HCT116 (cell line): ENCODE data around the gene CDH5. TPM values are rescaled to one million over a fixed set of nuclear protein-coding genes. Genes with fewer than 3 reads are reported as not detected.

ENCODE experiments used
- ATAC-seq: fragments of 200-7000 bp; cut with Tn5 transposase; 2 replicates; pipeline ENCODE4 v1.9.1; 2020; ENCODE audit warnings: mild to moderate bottlenecking, moderate library complexity
- BruUV-seq: library from RNA; stranded (reverse); fragments of 400-500 nt; replicated peaks from 2 replicates; lab custom pipeline; 2021; lab: Mats Ljungman, UMichigan
- CTCF ChIA-PET: fragments of 300-600 bp; sonication (Branson Sonifier 250); formaldehyde crosslinking; loops from one replicate; lab custom pipeline; 2021; ENCODE audit warnings: antibody characterized with exemption; lab: Charles Lee
- POLR2A ChIA-PET: fragments of 300-600, 350-600 bp; sonication (Branson Sonifier 250); formaldehyde crosslinking; loops from one replicate; lab custom pipeline; 2021; ENCODE audit warnings: antibody characterized with exemption; lab: Charles Lee
- RAD21 ChIA-PET, 2 experiments: fragments of 300-600 bp; sonication (Branson Sonifier 250); formaldehyde crosslinking; loops; one replicate each; lab custom pipeline; 2023; ENCODE audit warnings: low total read pairs in 2 of 2; ENCODE audit not compliant: uncharacterized antibody in 2 of 2, unreplicated experiment in 2 of 2, low non-redundant PET in 1 of 2; lab: Charles Lee
- DNase-seq: peaks from one replicate; pipeline ENCODE4 v3.0.0-alpha.2; 2010; ENCODE audit warnings: low read depth, low spot score
- H2AFZ ChIP-seq: fragments of 200-600 bp; shearing (Covaris generic), sonication (generic); 2 replicates; pipeline ENCODE4 v1.6.1; 2017; ENCODE audit warnings: low read depth, mixed run types, mixed read lengths, antibody characterized with exemption, low read length; ENCODE audit not compliant: poor library complexity, severe bottlenecking
- H3K27ac ChIP-seq: 2 replicates; pipeline ENCODE4 v1.5.1; 2012; ENCODE audit warnings: low read depth, low read length
- H3K27me3 ChIP-seq: fragments of 200-600 bp; sonication (generic); 2 replicates; pipeline ENCODE4 v1.6.1; 2016; ENCODE audit warnings: mixed run types, low read length, mixed read lengths; ENCODE audit not compliant: insufficient read depth
- H3K36me3 ChIP-seq, 2 experiments: fragments of 200-500 bp in 1 of 2; fragments of 200-600 bp in 1 of 2; sonication (Bioruptor generic) in 1 of 2; sonication (generic) in 1 of 2; 2 replicates each; pipeline versions ENCODE4 v1.5.1 to v1.6.1; 2014 to 2016; ENCODE audit warnings: low read length in 2 of 2, inconsistent platforms in 1 of 2, mixed read lengths in 1 of 2, mixed run types in 1 of 2; ENCODE audit not compliant: insufficient read depth in 2 of 2, control insufficient read depth in 1 of 2
- H3K4me1 ChIP-seq, 2 experiments: fragments of 200-600 bp in 1 of 2; sonication (generic) in 1 of 2; 2 replicates each; pipeline versions ENCODE4 v1.5.1 to v1.6.1; 2012 to 2017; ENCODE audit warnings: low read length in 2 of 2, inconsistent platforms in 1 of 2, mild to moderate bottlenecking in 1 of 2, mixed read lengths in 1 of 2, mixed run types in 1 of 2, moderate library complexity in 1 of 2; ENCODE audit not compliant: insufficient read depth in 2 of 2, control insufficient read depth in 1 of 2
- H3K4me2 ChIP-seq: fragments of 200-600 bp; sonication (generic); 2 replicates; pipeline ENCODE4 v1.6.1; 2017; ENCODE audit warnings: mixed run types, low read length, mixed read lengths
- H3K4me3 ChIP-seq, 2 experiments: fragments of 200-600 bp in 1 of 2; sonication (generic) in 1 of 2; replicated peaks in 1 of 2; 2 replicates each; pipeline ENCODE4 v1.5.1; 2011 to 2016; ENCODE audit warnings: low read length in 2 of 2, control low read depth in 1 of 2, low read depth in 1 of 2, mild to moderate bottlenecking in 1 of 2, mixed read lengths in 1 of 2, mixed run types in 1 of 2
- H3K79me2 ChIP-seq: fragments of 200-600 bp; sonication (generic); 2 replicates; pipeline ENCODE4 v1.6.1; 2017; ENCODE audit warnings: mild to moderate bottlenecking, mixed run types, low read length, moderate library complexity, mixed read lengths; ENCODE audit not compliant: insufficient read depth
- H3K9ac ChIP-seq: fragments of 200-600 bp; sonication (generic); 2 replicates; pipeline ENCODE4 v1.6.1; 2016; ENCODE audit warnings: low read length, mixed read lengths
- H3K9me2 ChIP-seq: fragments of 200-600 bp; sonication (generic), shearing (Covaris generic); 2 replicates; pipeline ENCODE4 v1.6.1; 2017; ENCODE audit warnings: mixed run types, mild to moderate bottlenecking, moderate library complexity; ENCODE audit not compliant: insufficient read depth
- H3K9me3 ChIP-seq, 2 experiments: fragments of 200-500 bp in 1 of 2; fragments of 200-600 bp in 1 of 2; sonication (Bioruptor generic) in 1 of 2; sonication (generic) in 1 of 2; 2 replicates each; pipeline ENCODE4 v1.6.1; 2014 to 2017; ENCODE audit warnings: low read length in 2 of 2, mixed read lengths in 2 of 2, inconsistent platforms in 1 of 2, low read depth in 1 of 2, mild to moderate bottlenecking in 1 of 2, mixed run types in 1 of 2, moderate library complexity in 1 of 2; ENCODE audit not compliant: control insufficient read depth in 1 of 2, insufficient read depth in 1 of 2
- H4K20me1 ChIP-seq: fragments of 200-600 bp; sonication (generic), shearing (Covaris generic); 2 replicates; pipeline ENCODE4 v1.6.1; 2017; ENCODE audit warnings: mixed run types, mild to moderate bottlenecking, moderate library complexity; ENCODE audit not compliant: insufficient read depth
- ATF3 ChIP-seq: IDR thresholded peaks from 2 replicates; pipeline ENCODE4 v1.6.1; 2012
- CEBPB ChIP-seq: IDR thresholded peaks from 2 replicates; pipeline ENCODE4 v1.6.1; 2012; ENCODE audit warnings: low read depth
- CTCF ChIP-seq, 3 experiments: fragments of 200-600 bp in 1 of 3; sonication (generic) in 1 of 3; IDR thresholded peaks in 2 of 3; conservative IDR thresholded peaks in 1 of 3; 2 replicates each; pipeline ENCODE4 v1.5.1; 2012 to 2017; ENCODE audit warnings: low read depth in 2 of 3, low read length in 2 of 3, antibody characterized with exemption in 1 of 3, borderline replicate concordance in 1 of 3, control low read depth in 1 of 3, mild to moderate bottlenecking in 1 of 3, mixed read lengths in 1 of 3, mixed run types in 1 of 3, moderate library complexity in 1 of 3; ENCODE audit not compliant: insufficient read depth in 1 of 3
- ELF1 ChIP-seq: IDR thresholded peaks from 2 replicates; pipeline ENCODE4 v1.6.1; 2012; ENCODE audit warnings: low read depth, borderline replicate concordance
- EZH2 ChIP-seq: fragments of 200-600 bp; sonication (generic); IDR thresholded peaks from 2 replicates; pipeline ENCODE4 v1.6.1; 2017; ENCODE audit warnings: antibody characterized with exemption, mixed run types
- FOSL1 ChIP-seq: IDR thresholded peaks from 2 replicates; pipeline ENCODE4 v1.6.1; 2012; ENCODE audit warnings: low read depth
- POLR2A ChIP-seq: IDR thresholded peaks from 2 replicates; pipeline ENCODE4 v1.7.0; 2011; ENCODE audit warnings: borderline replicate concordance; ENCODE audit not compliant: insufficient read depth, insufficient read length; ENCODE audit errors: extremely low read depth
- RAD21 ChIP-seq: IDR thresholded peaks from 2 replicates; pipeline ENCODE4 v1.6.1; 2012; ENCODE audit warnings: low read depth, mild to moderate bottlenecking
- SRF ChIP-seq: IDR thresholded peaks from 2 replicates; pipeline ENCODE4 v1.6.1; 2012; ENCODE audit warnings: low read depth
- intact Hi-C: fragments of 100-400 bp; cut with micrococcal nuclease; formaldehyde crosslinking; loops from 2 replicates; pipeline ENCODE4 v1.10.0; 2022
- total RNA-seq: library from RNA; stranded (reverse); gene quantifications from one replicate; pipeline ENCODE4 v1.2.1, GENCODE V29; 2021; ENCODE audit not compliant: unreplicated experiment

The CDH5 gene
- total RNA-seq, 1 experiment from 2014 or later: 0.15 TPM

DNA sequence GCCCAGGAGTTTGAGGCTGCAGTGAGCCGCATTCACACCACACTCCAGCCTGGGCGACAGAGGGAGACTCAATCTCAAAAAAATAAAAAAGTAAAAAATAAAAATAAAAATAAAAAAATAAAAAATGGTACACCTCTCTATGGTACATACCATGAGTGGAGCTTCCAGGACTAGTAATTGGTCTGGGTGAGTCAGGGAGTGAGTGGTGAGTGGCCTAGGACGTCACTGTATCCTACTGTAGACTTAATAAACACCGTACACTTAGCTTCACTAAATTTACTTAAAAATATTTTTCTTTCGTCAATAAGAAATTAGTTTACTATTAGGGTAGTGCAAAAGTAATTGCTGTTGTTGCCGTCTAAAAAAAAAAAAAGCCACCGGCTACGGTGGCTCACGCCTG lies 9.0 kb downstream of the CDH5 start (continued):
- no peak for TF ChIP-seq CTCF (IDR thresholded peaks at IDR 0.05 in 2 of 3, conservative IDR thresholded peaks at IDR 0.05 in 1 of 3; ENCODE audit: borderline replicate concordance in 1 of 3, insufficient read depth in 1 of 3, low read depth in 2 of 3, low read length in 2 of 3)
- TF ChIP-seq FOSL1: no peak
- no peak for TF ChIP-seq EZH2
- TF ChIP-seq CEBPB: no peak
- no peak for TF ChIP-seq POLR2A
- TF ChIP-seq ELF1: no peak
- TF ChIP-seq ATF3: no peak
- TF ChIP-seq RAD21: no peak
- no peak for TF ChIP-seq SRF

GRCh38 chr16:66376114-66376513 lies 9.6 kb downstream of the CDH5 start:
- no peaks in the 10 kb centered on the region for H3K4me1 ChIP-seq
- no peak for TF ChIP-seq EZH2
- H3K9me2 ChIP-seq: no peaks in the 10 kb centered on the region
- no peaks in the 10 kb centered on the region for H3K9me3 ChIP-seq
- no peaks in the 10 kb centered on the region for H4K20me1 ChIP-seq
- ChIA-PET POLR2A (no interaction called here), CTCF (no interaction called here), RAD21 (no interaction called here)
- no TSS peak for BruUV-seq
- H3K9ac ChIP-seq: no peak overlapping the region
- no peak overlapping the region for H3K27ac ChIP-seq
- no peak for DNase-seq
- no peak overlapping the region for H3K4me3 ChIP-seq
- intact Hi-C loops: no loop called here
- no peak overlapping the region for H3K4me2 ChIP-seq
- ATAC-seq: no peak
- no peaks in the 10 kb centered on the region for H3K27me3 ChIP-seq
- H2AFZ ChIP-seq: no peak overlapping the region
- H3K36me3 ChIP-seq: no peaks in the 10 kb centered on the region
- no peaks in the 10 kb centered on the region for H3K79me2 ChIP-seq
